OCI-LY3 (cell line): ENCODE data around the gene SFSWAP.

Experiments used
- H2AFZ ChIP-seq: fragments of 200-600, 300-600 bp; shearing (Covaris generic); 2 replicates; pipeline ENCODE4 v1.6.0; 2014; ENCODE audit warnings: antibody characterized with exemption, low read depth, low read length
- H3K27ac ChIP-seq: fragments of 200-600, 300-600 bp; sonication (generic); 2 replicates; pipeline ENCODE4 v1.5.1; 2014; ENCODE audit warnings: mild to moderate bottlenecking, low read length, moderate library complexity, mixed read lengths
- H3K27me3 ChIP-seq: fragments of 200-600, 300-600 bp; sonication (generic); 2 replicates; pipeline ENCODE4 v1.6.1; 2014; ENCODE audit warnings: low read depth, low read length, mixed read lengths
- H3K36me3 ChIP-seq: fragments of 200-600, 300-600 bp; sonication (generic); replicated peaks from 2 replicates; pipeline ENCODE3; 2014; ENCODE audit warnings: low read depth, low read length, mixed read lengths
- H3K4me1 ChIP-seq: fragments of 300-600, 200-600 bp; sonication (generic); 2 replicates; pipeline ENCODE4 v1.6.1; 2014; ENCODE audit warnings: low read length, mixed read lengths
- H3K4me2 ChIP-seq: fragments of 200-600, 300-600 bp; sonication (generic); 2 replicates; pipeline ENCODE4 v1.6.1; 2014; ENCODE audit warnings: low read length, mixed read lengths
- H3K4me3 ChIP-seq: fragments of 300-600, 200-600 bp; sonication (generic); 2 replicates; pipeline ENCODE4 v1.5.1; 2014; ENCODE audit warnings: antibody characterized with exemption, mild to moderate bottlenecking, low read length, moderate library complexity
- H3K79me2 ChIP-seq: fragments of 300-600, 200-600 bp; shearing (Covaris generic); 2 replicates; pipeline ENCODE4 v1.6.1; 2014; ENCODE audit warnings: mild to moderate bottlenecking, low read length, mixed read lengths
- H3K9ac ChIP-seq: fragments of 300-600, 200-600 bp; shearing (Covaris generic); 2 replicates; pipeline ENCODE4 v1.6.0; 2014; ENCODE audit warnings: mild to moderate bottlenecking, low read length, moderate library complexity
- H3K9me3 ChIP-seq: fragments of 200-600, 300-600 bp; shearing (Covaris generic); 2 replicates; pipeline ENCODE4 v1.6.1; 2014; ENCODE audit warnings: low read length, mixed read lengths; ENCODE audit not compliant: insufficient read depth
- H4K20me1 ChIP-seq: fragments of 200-600, 300-600 bp; sonication (generic); 2 replicates; pipeline ENCODE4 v1.6.1; 2016; ENCODE audit warnings: low read length, mixed read lengths; ENCODE audit not compliant: insufficient read depth
- EZH2phosphoT487 ChIP-seq: fragments of 200-600 bp; shearing (Covaris generic); IDR thresholded peaks from 2 replicates; pipeline ENCODE4 v1.6.1; 2018; ENCODE audit warnings: antibody characterized with exemption, mixed run types, low read depth
- TF ChIP-seq, protein P1 (sequence below): fragments of 200-600, 300-600 bp; sonication (generic); IDR thresholded peaks from 2 replicates; pipeline ENCODE4 v1.5.1; 2014; ENCODE audit warnings: antibody characterized with exemption, low read length, low read depth

Gene SFSWAP

DNA sequence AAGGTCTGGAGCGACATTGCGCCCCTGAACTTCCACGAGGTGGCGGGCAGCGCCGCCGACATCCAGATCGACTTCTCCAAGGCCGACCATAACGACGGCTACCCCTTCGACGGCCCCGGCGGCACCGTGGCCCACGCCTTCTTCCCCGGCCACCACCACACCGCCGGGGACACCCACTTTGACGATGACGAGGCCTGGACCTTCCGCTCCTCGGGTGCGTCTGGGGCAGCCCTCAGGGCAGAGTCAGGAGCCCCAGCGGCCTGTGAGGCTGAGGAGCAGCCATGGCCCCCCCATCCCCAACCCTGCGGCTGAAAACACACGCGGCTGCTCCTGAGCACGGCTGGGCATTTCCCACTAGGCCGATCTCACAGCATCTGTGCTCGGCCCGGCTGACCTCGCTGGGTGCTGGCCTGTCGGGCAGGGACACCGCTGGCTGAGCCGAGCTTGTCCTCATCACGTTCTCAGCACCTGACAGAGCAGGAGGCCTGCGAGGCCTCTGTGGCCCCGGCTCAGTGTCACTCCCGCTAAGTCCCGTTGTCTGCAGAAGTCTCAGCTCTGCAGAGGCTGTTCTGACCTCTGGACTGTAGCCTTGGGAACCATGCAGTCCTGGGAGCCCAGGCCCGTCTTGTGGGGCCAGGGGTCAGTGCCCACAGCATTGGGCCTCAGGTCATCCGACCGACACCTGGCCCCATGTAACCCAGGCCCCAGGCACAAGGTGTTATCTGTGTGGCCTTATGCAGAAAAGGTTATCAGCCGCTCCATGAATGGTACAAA lies 129.9 kb downstream of the SFSWAP start:
- no peak overlapping the region for H3K4me3 ChIP-seq
- no peak for TF ChIP-seq EZH2phosphoT487
- TF ChIP-seq, protein P1, sequence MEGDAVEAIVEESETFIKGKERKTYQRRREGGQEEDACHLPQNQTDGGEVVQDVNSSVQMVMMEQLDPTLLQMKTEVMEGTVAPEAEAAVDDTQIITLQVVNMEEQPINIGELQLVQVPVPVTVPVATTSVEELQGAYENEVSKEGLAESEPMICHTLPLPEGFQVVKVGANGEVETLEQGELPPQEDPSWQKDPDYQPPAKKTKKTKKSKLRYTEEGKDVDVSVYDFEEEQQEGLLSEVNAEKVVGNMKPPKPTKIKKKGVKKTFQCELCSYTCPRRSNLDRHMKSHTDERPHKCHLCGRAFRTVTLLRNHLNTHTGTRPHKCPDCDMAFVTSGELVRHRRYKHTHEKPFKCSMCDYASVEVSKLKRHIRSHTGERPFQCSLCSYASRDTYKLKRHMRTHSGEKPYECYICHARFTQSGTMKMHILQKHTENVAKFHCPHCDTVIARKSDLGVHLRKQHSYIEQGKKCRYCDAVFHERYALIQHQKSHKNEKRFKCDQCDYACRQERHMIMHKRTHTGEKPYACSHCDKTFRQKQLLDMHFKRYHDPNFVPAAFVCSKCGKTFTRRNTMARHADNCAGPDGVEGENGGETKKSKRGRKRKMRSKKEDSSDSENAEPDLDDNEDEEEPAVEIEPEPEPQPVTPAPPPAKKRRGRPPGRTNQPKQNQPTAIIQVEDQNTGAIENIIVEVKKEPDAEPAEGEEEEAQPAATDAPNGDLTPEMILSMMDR = no peak
- H3K4me1 ChIP-seq = no peaks in the 10 kb centered on the region
- no peaks in the 10 kb centered on the region for H3K36me3 ChIP-seq
- no peaks in the 10 kb centered on the region for H4K20me1 ChIP-seq
- H3K9ac ChIP-seq = no peak overlapping the region
- no peak overlapping the region for H3K27ac ChIP-seq
- no peaks in the 10 kb centered on the region for H3K79me2 ChIP-seq
- no peaks in the 10 kb centered on the region for H3K9me3 ChIP-seq
- no peaks in the 10 kb centered on the region for H3K27me3 ChIP-seq
- H3K4me2 ChIP-seq = no peak overlapping the region
- no peak overlapping the region for H2AFZ ChIP-seq

DNA sequence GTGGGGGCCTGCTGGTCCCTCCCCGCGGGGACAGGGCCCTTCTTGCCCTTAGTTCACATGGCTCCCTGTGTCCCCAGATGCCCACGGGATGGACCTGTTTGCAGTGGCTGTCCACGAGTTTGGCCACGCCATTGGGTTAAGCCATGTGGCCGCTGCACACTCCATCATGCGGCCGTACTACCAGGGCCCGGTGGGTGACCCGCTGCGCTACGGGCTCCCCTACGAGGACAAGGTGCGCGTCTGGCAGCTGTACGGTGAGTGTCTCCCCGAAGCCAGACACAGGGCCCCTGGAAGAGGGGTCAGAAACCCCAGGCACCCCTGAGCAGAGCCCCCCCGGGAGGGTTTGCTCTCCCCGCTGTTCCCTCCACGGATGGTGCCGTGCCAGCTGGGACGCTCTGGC lies 130.7 kb downstream of the SFSWAP start:
- Histone ChIP-seq H3K4me1 (no peaks in the 10 kb centered on the region), H2AFZ (no peak overlapping the region), H3K36me3 (no peaks in the 10 kb centered on the region), H3K4me2 (no peak overlapping the region), H3K4me3 (no peak overlapping the region), H3K9ac (no peak overlapping the region), H3K27me3 (no peaks in the 10 kb centered on the region), H3K27ac (no peak overlapping the region), H3K79me2 (no peaks in the 10 kb centered on the region), H4K20me1 (no peaks in the 10 kb centered on the region), H3K9me3 (no peaks in the 10 kb centered on the region)
- TF ChIP-seq, protein P1 = no peak
- no peak for TF ChIP-seq EZH2phosphoT487

GRCh38 chr12:131842169-131842568 lies 131.3 kb downstream of the SFSWAP start:
- Histone ChIP-seq H2AFZ (no peak overlapping the region), H4K20me1 (no peaks in the 10 kb centered on the region), H3K4me2 (no peak overlapping the region)

GRCh38 chr12:131843527-131843926 lies 132.6 kb downstream of the SFSWAP start:
- Histone ChIP-seq H4K20me1 (no peaks in the 10 kb centered on the region), H3K27me3 (no peaks in the 10 kb centered on the region), H3K4me3 (no peak overlapping the region), H3K9me3 (no peaks in the 10 kb centered on the region), H3K4me2 (no peak overlapping the region), H3K4me1 (no peaks in the 10 kb centered on the region), H3K79me2 (no peaks in the 10 kb centered on the region), H2AFZ (no peak overlapping the region), H3K27ac (no peak overlapping the region), H3K9ac (no peak overlapping the region), H3K36me3 (no peaks in the 10 kb centered on the region)
- TF ChIP-seq EZH2phosphoT487 = no peak
- TF ChIP-seq, protein P1 = no peak

More at GRCh38 chr12:131842169-131842568, 131.3 kb downstream of the SFSWAP start:
- no peaks in the 10 kb centered on the region for H3K9me3 ChIP-seq
- H3K79me2 ChIP-seq = no peaks in the 10 kb centered on the region
- H3K9ac ChIP-seq = no peak overlapping the region
- no peaks in the 10 kb centered on the region for H3K4me1 ChIP-seq
- no peak overlapping the region for H3K27ac ChIP-seq
- no peak overlapping the region for H3K4me3 ChIP-seq
- TF ChIP-seq, protein P1 = no peak
- TF ChIP-seq EZH2phosphoT487 = no peak
- H3K36me3 ChIP-seq = no peaks in the 10 kb centered on the region
- no peaks in the 10 kb centered on the region for H3K27me3 ChIP-seq
